ENCODE results near the gene RABGAP1L.

GRCh38 chr1:174812016-174812415 lies 652.7 kb downstream of the RABGAP1L start:
- TF ChIP-seq CTCF (IDR thresholded peaks at IDR 0.05; ENCODE audit: low read depth, low read length, missing input control), result no peak
- no peak for TF ChIP-seq RAD21 (IDR thresholded peaks at IDR 0.05)
- TF ChIP-seq MAX (IDR thresholded peaks at IDR 0.05), result no peak
- no peak for TF ChIP-seq GABPA (IDR thresholded peaks at IDR 0.05 in 1 of 2, conservative IDR thresholded peaks at IDR 0.05 in 1 of 2)
- TF ChIP-seq EGR1 (IDR thresholded peaks at IDR 0.05; ENCODE audit: low read depth in 2 of 2), result no peak
- TF ChIP-seq YY1 (IDR thresholded peaks at IDR 0.05), result no peak

Measured in liver (tissue), 3 donors.